MV-4-11 (cell line): ENCODE data around the gene MARCHF6.
"Not testable (repeated sequence)": the region's sequence is repeated elsewhere in the genome, so short reads cannot be mapped to it uniquely, and the experiment has no call there.

Experiments used
- DNase-seq: peaks from one replicate; lab custom pipeline; 2025; lab: John Stamatoyannopoulos, UW

MARCHF6 gene

DNA sequence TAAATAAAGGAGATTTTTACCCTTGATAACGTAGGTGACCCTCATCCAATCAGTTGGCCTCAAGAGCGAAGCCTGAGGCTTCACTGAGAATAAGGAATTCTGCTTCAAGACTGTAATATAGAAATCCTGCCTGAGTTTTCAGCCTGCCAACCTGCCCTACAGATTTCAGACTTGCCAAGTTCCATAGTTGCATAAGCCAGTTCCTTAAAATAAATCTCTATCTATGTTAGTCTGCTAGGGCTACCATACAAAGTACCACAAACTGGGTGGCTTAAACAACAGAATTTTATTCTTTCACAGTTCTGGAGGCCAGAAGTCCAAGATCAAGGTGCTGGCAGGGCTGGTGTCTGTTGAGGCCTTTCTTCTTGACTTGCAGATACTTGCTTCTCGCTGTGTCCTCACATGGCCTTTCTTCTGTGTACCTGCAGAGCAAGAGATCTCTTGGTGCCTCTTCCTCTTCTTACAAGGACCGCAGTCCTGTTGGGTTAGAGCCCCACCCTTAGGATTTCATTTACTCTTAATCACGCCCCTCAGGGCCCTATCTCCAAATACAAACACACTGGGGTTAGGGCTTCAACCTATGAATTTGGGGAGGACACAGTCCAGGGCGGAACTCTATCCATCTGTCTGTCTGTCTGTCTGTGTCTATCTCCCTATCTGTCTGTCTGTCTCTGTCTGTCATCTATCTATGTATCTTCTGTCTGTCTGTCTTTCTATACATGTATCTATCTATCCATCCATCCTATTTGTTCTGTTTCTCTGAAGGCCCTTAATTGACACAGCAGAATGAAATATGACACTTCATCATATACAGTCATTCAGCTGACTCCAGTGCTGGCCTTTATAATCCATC, 28.8 kb upstream of the MARCHF6 start:
- peak; percentile 40 for DNase-seq

DNA sequence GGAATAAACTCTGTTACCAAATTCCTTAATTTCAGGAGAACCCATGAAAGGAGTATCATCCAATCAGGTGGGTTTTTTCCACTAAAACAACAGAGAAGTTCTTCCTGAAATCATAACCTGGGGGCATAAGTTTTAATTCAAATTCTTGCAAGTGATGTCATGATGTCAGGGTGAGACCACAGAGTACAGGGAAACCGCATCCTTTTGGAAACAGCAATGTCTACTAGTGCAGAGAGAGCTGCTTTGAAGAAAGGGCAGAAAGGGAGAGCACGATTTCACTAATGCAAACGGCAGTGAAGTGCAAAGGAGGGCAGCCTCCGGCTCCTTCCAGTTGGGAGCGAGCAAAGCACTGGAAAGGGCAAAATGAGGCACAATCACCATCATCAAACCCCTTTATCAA, 25.2 kb upstream of the MARCHF6 start:
- no peak for DNase-seq

- DNase-seq: no peak
These were observed 24.1 kb upstream of the MARCHF6 start for GRCh38 chr5:10329446-10329819.

DNA sequence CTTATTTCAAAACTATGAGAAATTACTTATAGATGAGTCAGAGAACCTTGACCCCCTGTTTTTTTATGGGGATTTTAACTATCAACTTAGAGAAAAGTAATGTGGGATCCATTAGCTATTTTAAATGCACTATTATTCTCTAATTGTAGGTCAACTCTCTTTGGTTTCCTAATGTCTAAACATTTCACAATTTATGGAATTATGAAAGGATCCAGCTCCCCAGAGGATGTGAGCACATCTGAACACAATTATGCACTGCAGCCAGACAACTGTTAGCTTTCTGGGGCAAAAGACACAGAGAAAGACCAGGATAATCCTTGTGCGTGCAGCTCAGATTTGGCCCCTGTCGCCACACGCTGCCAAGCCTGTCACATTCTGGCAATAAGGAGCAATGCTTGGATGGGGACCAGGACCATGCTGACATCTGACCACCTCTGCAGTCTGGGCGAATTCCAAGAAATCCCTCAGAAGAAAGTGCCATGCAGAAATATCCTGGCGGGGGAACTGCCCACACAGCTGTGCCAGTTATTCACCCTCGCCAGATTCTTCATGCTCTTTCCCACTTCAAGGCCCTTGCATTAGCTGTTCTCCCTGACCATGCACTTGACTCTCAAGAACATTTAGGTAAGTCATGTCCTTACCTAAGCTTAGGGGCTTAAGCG, 23.5 kb upstream of the MARCHF6 start:
- no peak for DNase-seq

- DNase-seq: peak; percentile 5
These were observed 22.8 kb upstream of the MARCHF6 start for GRCh38 chr5:10330511-10331230.

DNA sequence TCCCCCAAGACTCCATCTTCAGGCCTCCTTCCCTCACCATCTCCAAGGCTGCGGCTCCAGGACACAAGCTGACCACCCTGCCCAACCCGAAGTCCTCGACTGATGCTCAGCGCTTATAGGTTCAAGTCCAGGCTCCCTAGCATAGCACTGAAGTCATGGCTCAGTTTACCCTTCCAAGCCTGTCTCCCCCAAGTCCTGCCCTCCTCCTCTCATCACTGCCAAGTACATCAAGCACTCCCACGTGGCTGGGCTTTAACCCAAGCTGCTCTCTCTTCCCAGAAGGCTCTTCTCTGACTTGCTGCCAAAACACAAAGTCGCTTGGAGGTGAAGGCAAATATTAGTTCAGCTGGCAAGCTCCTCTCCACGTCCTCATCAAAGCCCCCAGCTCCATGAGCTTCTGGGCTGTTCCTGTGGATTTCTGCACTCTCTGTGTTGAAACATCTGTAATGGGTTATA, 22.1 kb upstream of the MARCHF6 start:
- no peak for DNase-seq

- no peak for DNase-seq
These were observed 21.2 kb upstream of the MARCHF6 start for GRCh38 chr5:10332301-10332700.

- no peak for DNase-seq
These were observed 20.1 kb upstream of the MARCHF6 start for GRCh38 chr5:10333154-10334006.

GRCh38 chr5:10334831-10335230, 18.7 kb upstream of the MARCHF6 start:
- DNase-seq: peak; percentile 41

- DNase-seq: no peak
These were observed 17.6 kb upstream of the MARCHF6 start for GRCh38 chr5:10335711-10336470.

- no peak for DNase-seq
These were observed 16.4 kb upstream of the MARCHF6 start for GRCh38 chr5:10337107-10337506.

DNA sequence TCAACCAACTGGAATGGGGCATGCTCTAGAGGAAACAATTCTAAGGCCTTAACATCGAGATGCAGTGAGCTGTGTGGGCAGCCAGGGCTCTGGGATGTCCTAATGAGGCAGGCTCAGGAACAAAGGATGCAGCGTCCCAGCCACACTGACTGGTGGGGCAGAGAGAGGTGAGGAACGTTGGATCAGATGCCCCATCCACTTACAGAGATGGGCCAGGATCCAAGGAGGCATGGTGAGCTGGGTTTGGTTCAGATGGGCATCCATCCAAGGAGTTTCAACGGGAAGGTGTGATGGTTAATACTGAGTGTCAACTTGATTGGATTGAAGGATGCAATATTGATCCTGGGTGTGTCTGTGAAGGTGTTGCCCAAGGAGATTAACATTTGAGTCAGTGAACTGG, 15.5 kb upstream of the MARCHF6 start:
- DNase-seq: no peak

DNA sequence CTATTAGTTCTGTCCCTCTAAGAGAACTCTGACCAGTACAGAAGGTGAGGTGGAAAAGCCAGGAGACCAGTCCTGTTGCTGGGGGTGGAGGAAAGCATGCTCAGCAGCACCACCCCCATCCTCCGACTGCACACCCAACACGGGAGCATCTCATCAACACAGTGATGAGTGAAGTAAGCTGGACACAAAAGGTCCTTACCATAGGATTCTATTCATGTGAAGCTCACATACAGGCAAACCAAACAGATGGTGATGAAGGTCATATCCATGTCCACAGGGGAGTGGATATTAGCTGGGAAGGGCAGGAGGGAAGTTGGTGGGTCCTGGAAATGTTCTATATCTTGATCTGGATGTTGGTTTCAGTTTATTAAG, 14.8 kb upstream of the MARCHF6 start:
- no peak for DNase-seq

- no peak for DNase-seq
These were observed 14.3 kb upstream of the MARCHF6 start for GRCh38 chr5:10339058-10339811.

GRCh38 chr5:10339958-10340357, 13.5 kb upstream of the MARCHF6 start:
- no peak for DNase-seq

DNA sequence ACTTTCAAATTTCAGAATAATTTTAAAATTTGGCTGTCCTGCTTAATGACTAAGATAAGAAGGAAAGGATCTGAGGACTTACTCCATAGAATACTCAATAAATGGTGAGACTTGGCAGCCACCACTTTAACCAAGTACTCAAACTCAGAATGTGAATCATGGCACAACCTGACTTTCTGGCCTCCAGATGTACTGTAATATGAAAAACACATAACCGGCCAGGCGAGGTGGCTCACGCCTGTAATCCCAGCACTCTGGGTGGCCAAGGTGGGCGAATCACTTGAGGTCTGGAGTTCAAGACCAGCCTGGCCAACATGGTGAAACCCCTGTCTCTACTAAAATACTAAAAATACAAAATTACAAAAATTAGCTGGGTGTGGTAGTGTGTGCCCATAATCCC, 10.0 kb upstream of the MARCHF6 start:
- DNase-seq: no peak

DNA sequence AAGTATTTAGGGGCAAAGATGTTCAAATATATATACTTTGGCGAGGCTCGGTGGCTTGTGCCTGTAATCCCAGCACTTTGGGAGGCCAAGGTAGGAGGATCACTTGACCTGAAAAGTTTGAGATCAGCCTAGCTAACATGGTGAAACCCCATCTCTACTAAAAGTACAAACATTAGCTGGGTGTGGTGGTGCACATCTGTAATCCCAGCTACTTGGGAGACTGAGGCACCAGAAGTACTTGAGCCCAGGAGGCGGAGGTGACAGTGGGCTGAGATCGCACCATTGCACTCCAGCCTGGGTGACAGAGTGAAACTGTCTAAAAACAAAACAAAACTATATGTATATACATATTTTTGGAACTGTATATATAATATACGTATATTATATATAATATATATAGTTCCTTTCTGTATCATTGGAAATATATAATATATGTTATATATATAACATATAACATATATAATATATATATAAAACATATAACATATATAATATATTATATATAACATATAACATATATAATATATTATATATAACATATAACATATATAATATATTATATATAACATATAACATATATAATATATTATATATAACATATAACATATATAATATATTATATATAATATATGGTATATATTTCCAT, 8.9 kb upstream of the MARCHF6 start:
- not testable (repeated sequence) for DNase-seq

GRCh38 chr5:10348258-10348657, 5.2 kb upstream of the MARCHF6 start:
- no peak for DNase-seq

DNA sequence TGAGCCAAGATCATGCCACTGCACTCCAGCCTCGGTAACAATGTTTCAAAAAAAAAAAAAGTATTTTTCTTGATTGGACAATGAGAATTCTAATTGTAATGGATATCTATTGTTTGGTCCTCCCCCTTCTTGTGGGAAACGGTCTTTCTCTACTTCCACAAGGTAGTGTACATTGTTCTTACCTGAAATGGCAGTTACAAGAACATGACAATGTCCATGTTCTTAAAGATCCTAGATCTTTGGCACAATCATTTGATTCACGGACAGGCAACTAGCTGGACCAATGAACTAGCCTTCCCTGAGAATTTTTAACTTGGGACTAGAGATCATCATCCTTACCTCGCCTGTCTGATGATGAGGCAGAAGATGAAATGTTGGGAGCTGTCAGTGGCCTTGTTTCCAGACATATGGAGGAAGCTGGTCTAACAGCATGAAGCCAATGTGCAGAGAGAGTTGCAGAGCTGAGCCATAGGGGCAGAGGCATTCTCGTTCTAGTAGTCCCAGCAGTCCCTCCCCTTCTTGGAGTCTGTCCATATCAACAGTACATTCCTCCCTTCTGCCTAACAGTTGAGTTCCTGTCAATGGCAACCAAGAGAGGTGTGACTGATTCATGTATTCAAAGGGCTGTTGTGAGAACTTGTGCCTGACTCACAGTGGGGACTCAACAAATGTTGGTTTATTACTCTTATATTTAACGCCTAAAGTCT, 2.1 kb upstream of the MARCHF6 start:
- DNase-seq: no peak
